ENCODE data around the gene TM4SF1.

The TM4SF1 gene

GRCh38 chr3:149390772-149391212 lies 13.3 kb upstream of the TM4SF1 start:
- Histone ChIP-seq H3K27me3 (ENCODE audit: control insufficient read depth, insufficient read depth, low read length) (no peaks in the 10 kb centered on the region), H3K27ac (ENCODE audit: low read depth, low read length) (no peak overlapping the region), H3K9ac (ENCODE audit: low read length) (no peak overlapping the region), H3K36me3 (ENCODE audit: control insufficient read depth, insufficient read depth, low read length) (no peaks in the 10 kb centered on the region), H3K4me1 (ENCODE audit: control insufficient read depth, insufficient read depth, low read length) (peaks cover 14% of the 10 kb centered on the region), H3K4me3 (ENCODE audit: low read length) (no peak overlapping the region)

- no peaks in the 10 kb centered on the region for H3K27me3 ChIP-seq (ENCODE audit: control insufficient read depth, insufficient read depth, low read length)
- no peak overlapping the region for H3K27ac ChIP-seq (ENCODE audit: low read depth, low read length)
- no peak overlapping the region for H3K4me3 ChIP-seq (ENCODE audit: low read length)
- H3K36me3 ChIP-seq (ENCODE audit: control insufficient read depth, insufficient read depth, low read length) = no peaks in the 10 kb centered on the region
- H3K9ac ChIP-seq (ENCODE audit: low read length) = no peak overlapping the region
- H3K4me1 ChIP-seq (ENCODE audit: control insufficient read depth, insufficient read depth, low read length) = peaks cover 14% of the 10 kb centered on the region
These were observed 12.8 kb upstream of the TM4SF1 start for GRCh38 chr3:149390294-149390693.

- Histone ChIP-seq H3K27ac (ENCODE audit: low read depth, low read length) (no peak overlapping the region), H3K27me3 (ENCODE audit: control insufficient read depth, insufficient read depth, low read length) (no peaks in the 10 kb centered on the region), H3K4me1 (ENCODE audit: control insufficient read depth, insufficient read depth, low read length) (peaks cover 14% of the 10 kb centered on the region), H3K36me3 (ENCODE audit: control insufficient read depth, insufficient read depth, low read length) (no peaks in the 10 kb centered on the region), H3K9ac (ENCODE audit: low read length) (no peak overlapping the region), H3K4me3 (ENCODE audit: low read length) (no peak overlapping the region)
These were observed 11.3 kb upstream of the TM4SF1 start for GRCh38 chr3:149388531-149389417.

GRCh38 chr3:149388001-149388440 lies 10.6 kb upstream of the TM4SF1 start:
- H3K27ac ChIP-seq (ENCODE audit: low read depth, low read length) = no peak overlapping the region

GRCh38 chr3:149386299-149386606 lies 8.8 kb upstream of the TM4SF1 start:
- peaks cover 14% of the 10 kb centered on the region for H3K4me1 ChIP-seq (ENCODE audit: control insufficient read depth, insufficient read depth, low read length)
- H3K27me3 ChIP-seq (ENCODE audit: control insufficient read depth, insufficient read depth, low read length) = no peaks in the 10 kb centered on the region
- H3K27ac ChIP-seq (ENCODE audit: low read depth, low read length) = peak overlapping the region; percentile 60
- H3K4me3 ChIP-seq (ENCODE audit: low read length) = no peak overlapping the region
- H3K36me3 ChIP-seq (ENCODE audit: control insufficient read depth, insufficient read depth, low read length) = no peaks in the 10 kb centered on the region
- no peak overlapping the region for H3K9ac ChIP-seq (ENCODE audit: low read length)

More at GRCh38 chr3:149388001-149388440, 10.6 kb upstream of the TM4SF1 start:
- Histone ChIP-seq H3K9ac (ENCODE audit: low read length) (no peak overlapping the region), H3K4me3 (ENCODE audit: low read length) (no peak overlapping the region), H3K27me3 (ENCODE audit: control insufficient read depth, insufficient read depth, low read length) (no peaks in the 10 kb centered on the region), H3K4me1 (ENCODE audit: control insufficient read depth, insufficient read depth, low read length) (peaks cover 14% of the 10 kb centered on the region), H3K36me3 (ENCODE audit: control insufficient read depth, insufficient read depth, low read length) (no peaks in the 10 kb centered on the region)

- H3K27me3 ChIP-seq (ENCODE audit: control insufficient read depth, insufficient read depth, low read length) = no peaks in the 10 kb centered on the region
- H3K9ac ChIP-seq (ENCODE audit: low read length) = no peak overlapping the region
- H3K4me3 ChIP-seq (ENCODE audit: low read length) = no peak overlapping the region
- H3K27ac ChIP-seq (ENCODE audit: low read depth, low read length) = peak overlapping the region; percentile 60
- H3K36me3 ChIP-seq (ENCODE audit: control insufficient read depth, insufficient read depth, low read length) = no peaks in the 10 kb centered on the region
- peaks cover 14% of the 10 kb centered on the region for H3K4me1 ChIP-seq (ENCODE audit: control insufficient read depth, insufficient read depth, low read length)
These were observed 8.3 kb upstream of the TM4SF1 start for GRCh38 chr3:149385617-149386298.

GRCh38 chr3:149384911-149385321 lies 7.5 kb upstream of the TM4SF1 start:
- Histone ChIP-seq H3K27ac (ENCODE audit: low read depth, low read length) (no peak overlapping the region), H3K27me3 (ENCODE audit: control insufficient read depth, insufficient read depth, low read length) (no peaks in the 10 kb centered on the region), H3K4me3 (ENCODE audit: low read length) (no peak overlapping the region), H3K9ac (ENCODE audit: low read length) (no peak overlapping the region), H3K36me3 (ENCODE audit: control insufficient read depth, insufficient read depth, low read length) (no peaks in the 10 kb centered on the region), H3K4me1 (ENCODE audit: control insufficient read depth, insufficient read depth, low read length) (peaks cover 14% of the 10 kb centered on the region)

GRCh38 chr3:149384167-149384566 lies 6.7 kb upstream of the TM4SF1 start:
- H3K4me3 ChIP-seq (ENCODE audit: low read length) = no peak overlapping the region
- H3K36me3 ChIP-seq (ENCODE audit: control insufficient read depth, insufficient read depth, low read length) = no peaks in the 10 kb centered on the region
- H3K27me3 ChIP-seq (ENCODE audit: control insufficient read depth, insufficient read depth, low read length) = no peaks in the 10 kb centered on the region
- H3K4me1 ChIP-seq (ENCODE audit: control insufficient read depth, insufficient read depth, low read length) = peaks cover 14% of the 10 kb centered on the region
- no peak overlapping the region for H3K9ac ChIP-seq (ENCODE audit: low read length)
- no peak overlapping the region for H3K27ac ChIP-seq (ENCODE audit: low read depth, low read length)

GRCh38 chr3:149383703-149384102 lies 6.3 kb upstream of the TM4SF1 start:
- Histone ChIP-seq H3K27ac (ENCODE audit: low read depth, low read length) (no peak overlapping the region), H3K9ac (ENCODE audit: low read length) (no peak overlapping the region), H3K36me3 (ENCODE audit: control insufficient read depth, insufficient read depth, low read length) (no peaks in the 10 kb centered on the region), H3K27me3 (ENCODE audit: control insufficient read depth, insufficient read depth, low read length) (no peaks in the 10 kb centered on the region), H3K4me1 (ENCODE audit: control insufficient read depth, insufficient read depth, low read length) (peaks cover 14% of the 10 kb centered on the region), H3K4me3 (ENCODE audit: low read length) (no peak overlapping the region)

- Histone ChIP-seq H3K36me3 (ENCODE audit: control insufficient read depth, insufficient read depth, low read length) (no peaks in the 10 kb centered on the region), H3K9ac (ENCODE audit: low read length) (no peak overlapping the region), H3K27me3 (ENCODE audit: control insufficient read depth, insufficient read depth, low read length) (no peaks in the 10 kb centered on the region), H3K4me1 (ENCODE audit: control insufficient read depth, insufficient read depth, low read length) (peaks cover 11% of the 10 kb centered on the region), H3K4me3 (ENCODE audit: low read length) (no peak overlapping the region), H3K27ac (ENCODE audit: low read depth, low read length) (no peak overlapping the region)
These were observed 5.1 kb upstream of the TM4SF1 start for GRCh38 chr3:149382518-149382917.

- Histone ChIP-seq H3K36me3 (ENCODE audit: control insufficient read depth, insufficient read depth, low read length) (no peaks in the 10 kb centered on the region), H3K27ac (ENCODE audit: low read depth, low read length) (no peak overlapping the region), H3K9ac (ENCODE audit: low read length) (no peak overlapping the region), H3K27me3 (ENCODE audit: control insufficient read depth, insufficient read depth, low read length) (no peaks in the 10 kb centered on the region), H3K4me3 (ENCODE audit: low read length) (no peak overlapping the region), H3K4me1 (ENCODE audit: control insufficient read depth, insufficient read depth, low read length) (peaks cover 8% of the 10 kb centered on the region)
These were observed 4.6 kb upstream of the TM4SF1 start for GRCh38 chr3:149382101-149382467.

- Histone ChIP-seq H3K9ac (ENCODE audit: low read length) (no peak overlapping the region), H3K27me3 (ENCODE audit: control insufficient read depth, insufficient read depth, low read length) (no peaks in the 10 kb centered on the region), H3K27ac (ENCODE audit: low read depth, low read length) (no peak overlapping the region), H3K4me1 (ENCODE audit: control insufficient read depth, insufficient read depth, low read length) (peaks cover 2% of the 10 kb centered on the region), H3K36me3 (ENCODE audit: control insufficient read depth, insufficient read depth, low read length) (no peaks in the 10 kb centered on the region), H3K4me3 (ENCODE audit: low read length) (no peak overlapping the region)
These were observed 4.0 kb upstream of the TM4SF1 start for GRCh38 chr3:149381173-149382100.
